ENCODE data around the gene MS4A14. TPM values are rescaled to one million over a fixed set of nuclear protein-coding genes. Genes with fewer than 3 reads are reported as not detected.
A peak's percentile ranks its signal among the peaks of the same experiment; 100 is the strongest.

The MS4A14 gene
- total and polyA plus RNA-seq, 2 of the 4 experiments (the other 2 are of a cell fraction), result not detected

- Histone ChIP-seq H3K9me3 (ENCODE audit: control insufficient read depth, insufficient read depth, low read length) (peaks cover 5% of the 10 kb centered on the region), H4K20me1 (ENCODE audit: insufficient read depth, low read length) (no peaks in the 10 kb centered on the region), H3K9me1 (ENCODE audit: insufficient read depth, low read length) (no peaks in the 10 kb centered on the region), H3K79me1 (ENCODE audit: low read depth in 1 of 2, low read length in 2 of 2) (no peaks in the 10 kb centered on the region), H3K4ac (ENCODE audit: low read depth, low read length) (no peak overlapping the region), H2BK5ac (ENCODE audit: low read depth, low read length, poor library complexity, severe bottlenecking) (no peak overlapping the region), H3K23ac (ENCODE audit: low read depth, low read length) (no peak overlapping the region), H3K27me3 (ENCODE audit: control insufficient read depth, insufficient read depth, low read length) (no peaks in the 10 kb centered on the region), H3K4me2 (ENCODE audit: low read depth, low read length) (no peak overlapping the region), H3K4me3 (ENCODE audit: insufficient read depth, low read depth, low read length) (no peak overlapping the region), H4K5ac (ENCODE audit: low read depth, low read length) (no peak overlapping the region), H2AK9ac (replicated peaks; ENCODE audit: low read depth, low read length, poor library complexity) (no peak overlapping the region), H3K27ac (ENCODE audit: insufficient read depth, low read length) (no peak overlapping the region), H3K56ac (ENCODE audit: extremely low read depth, insufficient read depth, low read length) (no peak overlapping the region), H4K91ac (ENCODE audit: insufficient read depth, low read depth, low read length) (no peak overlapping the region), H3K9ac (ENCODE audit: low read depth, low read length) (no peak overlapping the region), H2BK15ac (ENCODE audit: low read depth, low read length) (no peak overlapping the region), H2BK120ac (ENCODE audit: low read depth, low read length) (no peak overlapping the region), H3K18ac (ENCODE audit: low read depth, low read length) (no peak overlapping the region), H3K36me3 (ENCODE audit: control insufficient read depth, insufficient read depth, low read length) (no peaks in the 10 kb centered on the region), H2BK20ac (ENCODE audit: low read depth, low read length) (no peak overlapping the region), H3K14ac (replicated peaks; ENCODE audit: low read depth, low read length) (no peak overlapping the region), H3K4me1 (ENCODE audit: control insufficient read depth, insufficient read depth, low read length) (no peaks in the 10 kb centered on the region), H4K8ac (ENCODE audit: low read depth in 2 of 2, low read length in 2 of 2) (no peak overlapping the region), H2AFZ (replicated peaks; ENCODE audit: low read length, poor library complexity) (no peak overlapping the region), H2AK5ac (ENCODE audit: low read depth, low read length) (no peak overlapping the region)
- DNase-seq, result peak; percentile 25
- intact Hi-C loops (cut with micrococcal nuclease), result no loop called here
- BruUV-seq (replicated peaks), result no TSS peak
- ATAC-seq (ENCODE audit: low read depth), result peak; percentile 75
- no CpG with 5 or more reads among the region's 7 CpGs for WGBS, 2 experiments (ENCODE audit: extremely low coverage in 2 of 2, insufficient read length in 1 of 2)
- ChIA-PET CTCF (interaction anchor here (0.5 to 1.9 kb wide), 4 partner anchors 9 to 652 kb away, joined by 3 to 6 read pairs (median 3); partner anchors contain the start of gene MS4A1), POLR2A (ENCODE audit: unreplicated experiment) (no interaction called here)
- TF ChIP-seq RAD21 (IDR thresholded peaks at IDR 0.05; ENCODE audit: low read length), result peak; percentile 48
- no peak for TF ChIP-seq FOS (IDR thresholded peaks at IDR 0.05; ENCODE audit: low read depth, low read length)
- TF ChIP-seq SMC3 (IDR thresholded peaks at IDR 0.05; ENCODE audit: low read depth, low read length), result no peak
- peak; percentile 59 for TF ChIP-seq CTCF (conservative IDR thresholded peaks at IDR 0.05; ENCODE audit: low read depth, low read length)
- TF ChIP-seq RCOR1 (IDR thresholded peaks at IDR 0.05; ENCODE audit: insufficient replicate concordance, low read length), result no peak
- no peak for TF ChIP-seq POLR2A (IDR thresholded peaks at IDR 0.05; ENCODE audit: low read depth, low read length)
- no peak for TF ChIP-seq RFX5 (IDR thresholded peaks at IDR 0.05; ENCODE audit: low read depth, low read length)
- in situ Hi-C loops (cut with MboI; ENCODE audit: low sequenced_read_pairs), result no loop called here
- dilution Hi-C loops (cut with HindIII; ENCODE audit: low sequenced_read_pairs, unreplicated experiment), result no loop called here
Observed at GRCh38 chr11:60363542-60364470, 32.5 kb upstream of the MS4A14 start.

All from IMR-90 (cell line).